GM23248 (cell line): ENCODE measurements around the gene HES4. TPM values are rescaled to one million over a fixed set of nuclear protein-coding genes. Genes with fewer than 3 reads are reported as not detected.
"Not testable (repeated sequence)": the region's sequence is repeated elsewhere in the genome, so short reads cannot be mapped to it uniquely, and the experiment has no call there.

Source experiments
- DNase-seq: peaks from one replicate; pipeline ENCODE4 v3.0.0-alpha.2; 2015
- H2AFZ ChIP-seq: fragments of 200-600 bp; sonication (generic); 2 replicates; pipeline ENCODE4 v1.6.1; 2016; ENCODE audit warnings: antibody characterized with exemption
- H3F3A ChIP-seq: fragments of 200-600 bp; sonication (generic); 2 replicates; pipeline ENCODE4 v1.6.1; 2016; ENCODE audit warnings: mild to moderate bottlenecking, antibody characterized with exemption, mixed run types; ENCODE audit not compliant: insufficient read depth
- H3K27ac ChIP-seq: fragments of 200-600 bp; sonication (generic); 2 replicates; pipeline ENCODE4 v1.5.1; 2016; ENCODE audit warnings: mild to moderate bottlenecking
- H3K27me3 ChIP-seq: fragments of 200-600 bp; sonication (generic); replicated peaks from 2 replicates; pipeline ENCODE4 v1.6.1; 2016; ENCODE audit warnings: mild to moderate bottlenecking; ENCODE audit not compliant: insufficient read depth
- H3K36me3 ChIP-seq: fragments of 200-600 bp; sonication (generic); 2 replicates; pipeline ENCODE4 v1.6.1; 2016; ENCODE audit warnings: low read depth, mild to moderate bottlenecking
- H3K4me1 ChIP-seq: fragments of 200-600 bp; sonication (generic); 2 replicates; pipeline ENCODE4 v1.6.1; 2016; ENCODE audit warnings: mild to moderate bottlenecking; ENCODE audit not compliant: insufficient read depth
- H3K4me2 ChIP-seq: fragments of 200-600 bp; sonication (generic); one replicate; pipeline ENCODE4 v1.6.1; 2016; ENCODE audit warnings: mild to moderate bottlenecking; ENCODE audit not compliant: unreplicated experiment
- H3K4me3 ChIP-seq: fragments of 200-600 bp; sonication (generic); 2 replicates; pipeline ENCODE4 v1.5.1; 2016; ENCODE audit warnings: mild to moderate bottlenecking
- H3K79me2 ChIP-seq: fragments of 200-600 bp; sonication (generic); 2 replicates; pipeline ENCODE4 v1.6.1; 2016; ENCODE audit warnings: mild to moderate bottlenecking; ENCODE audit not compliant: insufficient read depth
- H3K9ac ChIP-seq: fragments of 200-600 bp; sonication (generic); 2 replicates; pipeline ENCODE4 v1.6.1; 2016; ENCODE audit warnings: mild to moderate bottlenecking
- H3K9me2 ChIP-seq: fragments of 200-600 bp; sonication (generic); 2 replicates; pipeline ENCODE4 v1.6.1; 2016; ENCODE audit warnings: mixed run types, mild to moderate bottlenecking, moderate library complexity; ENCODE audit not compliant: insufficient read depth
- H3K9me3 ChIP-seq: fragments of 200-600 bp; sonication (generic); one replicate; pipeline ENCODE4 v1.6.1; 2017; ENCODE audit warnings: low read depth
- H4K20me1 ChIP-seq: fragments of 200-600 bp; sonication (generic); 2 replicates; pipeline ENCODE4 v1.6.0; 2016; ENCODE audit not compliant: insufficient read depth
- EZH2 ChIP-seq: fragments of 200-600 bp; sonication (generic); IDR thresholded peaks from 2 replicates; pipeline ENCODE4 v1.6.1; 2018; ENCODE audit warnings: antibody characterized with exemption, mild to moderate bottlenecking; ENCODE audit not compliant: insufficient read depth, poor library complexity, severe bottlenecking
- EZH2phosphoT487 ChIP-seq: fragments of 200-600 bp; sonication (generic); IDR thresholded peaks from 2 replicates; pipeline ENCODE4 v1.6.1; 2018; ENCODE audit warnings: antibody characterized with exemption, moderate library complexity, mild to moderate bottlenecking, low read depth; ENCODE audit not compliant: insufficient read depth
- WGBS, 2 experiments: methylation state at CpG; one replicate each; pipeline ENCODE4 v1.1.6; 2015 to 2017; ENCODE audit warnings: low lambda C conversion rate in 2 of 2, low coverage in 1 of 2; ENCODE audit errors: missing lambda C conversion rate in 2 of 2; 5-methylcytosine and 5-hydroxymethylcytosine counted together
- in situ Hi-C: fragments of 300-500 bp; cut with MboI; formaldehyde crosslinking; loops from 2 replicates; pipeline ENCODE4 v1.15.0; 2020
- polyA plus RNA-seq: library from polyadenylated mRNA; unstranded; fragments of >200 nt; fragmentation: Nextera tagmentation; extraction: Ambion mirVana; gene quantifications from 2 replicates; pipeline ENCODE4 v1.2.1, GENCODE V29; 2016
- total RNA-seq: library from RNA; depleted of rRNA; stranded (reverse); fragments of >200 nt; shearing (Covaris generic); gene quantifications from 2 replicates; pipeline ENCODE4 v1.2.3, GENCODE V29; 2014

Gene HES4
- total and polyA plus RNA-seq, 2 experiments from 2014 or later: 3.1 to 4.1 TPM

GRCh38 chr1:1031659-1032235, 31.9 kb upstream of the HES4 start:
- Histone ChIP-seq H3K9ac (no peak overlapping the region), H3F3A (no peaks in the 10 kb centered on the region), H2AFZ (no peak overlapping the region), H3K4me3 (no peak overlapping the region), H4K20me1 (no peaks in the 10 kb centered on the region), H3K9me2 (no peaks in the 10 kb centered on the region), H3K9me3 (no peaks in the 10 kb centered on the region), H3K4me2 (no peak overlapping the region), H3K27me3 (peaks cover 8% of the 10 kb centered on the region), H3K27ac (no peak overlapping the region), H3K79me2 (no peaks in the 10 kb centered on the region), H3K4me1 (no peaks in the 10 kb centered on the region), H3K36me3 (no peaks in the 10 kb centered on the region)
- TF ChIP-seq EZH2: no peak
- TF ChIP-seq EZH2phosphoT487: no peak
- DNase-seq: no peak
- 75 to 78% methylated on average over 11 of the region's 11 CpGs for WGBS, 2 experiments
- in situ Hi-C loops: no loop called here

DNA sequence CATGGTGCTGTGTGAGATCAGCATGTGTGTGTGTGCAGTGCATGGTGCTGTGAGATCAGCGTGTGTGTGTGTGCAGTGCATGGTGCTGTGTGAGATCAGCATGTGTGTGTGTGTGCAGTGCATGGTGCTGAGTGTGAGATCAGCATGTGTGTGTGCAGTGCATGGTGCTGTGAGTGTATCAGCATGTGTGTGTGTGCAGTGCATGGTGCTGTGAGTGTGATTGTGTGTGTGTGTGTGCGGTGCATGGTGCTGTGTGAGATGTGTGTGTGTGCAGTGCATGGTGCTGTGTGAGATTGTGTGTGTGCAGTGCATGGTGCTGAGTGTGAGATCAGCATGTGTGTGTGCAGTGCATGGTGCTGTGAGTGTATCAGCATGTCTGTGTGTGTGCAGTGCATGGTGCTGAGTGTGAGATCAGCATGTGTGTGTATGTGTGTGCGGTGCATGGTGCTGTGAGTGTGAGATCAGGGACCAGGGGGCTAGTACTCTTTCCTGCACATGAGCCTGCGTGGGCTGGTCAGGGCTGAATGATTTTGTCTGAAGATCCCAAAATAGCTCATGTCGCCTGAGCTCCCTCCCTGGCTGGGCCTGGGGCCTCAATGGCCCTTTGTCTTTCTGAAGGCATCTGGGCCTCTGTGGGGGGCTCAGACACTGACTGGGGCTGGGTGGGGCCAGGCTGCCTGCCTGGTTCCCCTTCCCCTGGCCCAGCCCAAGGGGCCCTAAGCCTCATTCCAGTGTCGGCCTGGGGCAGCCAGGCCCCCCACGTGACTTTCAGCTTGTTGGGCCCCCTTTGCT, 31.2 kb upstream of the HES4 start:
- WGBS, 2 experiments: 72 to 88% methylated on average over 4 to 7 of the region's 7 CpGs
- H3K79me2 ChIP-seq, H3K9me3 ChIP-seq, H3K4me1 ChIP-seq, H3K4me3 ChIP-seq, H3K4me2 ChIP-seq, H3F3A ChIP-seq, H4K20me1 ChIP-seq, H3K9ac ChIP-seq, H3K36me3 ChIP-seq, in situ Hi-C loops, H2AFZ ChIP-seq, H3K27ac ChIP-seq, H3K27me3 ChIP-seq, DNase-seq, H3K9me2 ChIP-seq: not testable (repeated sequence)

- Histone ChIP-seq H3K27ac (no peak overlapping the region), H3K4me2 (no peak overlapping the region), H2AFZ (no peak overlapping the region), H3K4me1 (0 out of 2 replicates have a peak, but pooled peaks cover 3% of the 10 kb centered on the region), H3K9me3 (no peaks in the 10 kb centered on the region), H3K36me3 (no peaks in the 10 kb centered on the region), H3K79me2 (no peaks in the 10 kb centered on the region), H3F3A (no peaks in the 10 kb centered on the region), H3K9ac (no peak overlapping the region), H4K20me1 (no peaks in the 10 kb centered on the region), H3K9me2 (no peaks in the 10 kb centered on the region), H3K4me3 (no peak overlapping the region), H3K27me3 (no peaks in the 10 kb centered on the region)
- in situ Hi-C loops: no loop called here
- no peak for DNase-seq
- 37 to 46% methylated on average over 14 to 17 of the region's 17 CpGs for WGBS, 2 experiments
- TF ChIP-seq EZH2 (no peak), EZH2phosphoT487 (no peak)
Observed at GRCh38 chr1:1027791-1028190, 27.9 kb upstream of the HES4 start.

- TF ChIP-seq EZH2 (no peak), EZH2phosphoT487 (no peak)
- DNase-seq: no peak
- in situ Hi-C loops: no loop called here
- no peaks in the 10 kb centered on the region for H3K27me3 ChIP-seq
- 0 out of 2 replicates have a peak, but pooled peaks cover 3% of the 10 kb centered on the region for H3K4me1 ChIP-seq
- no peak overlapping the region for H3K4me3 ChIP-seq
- no peaks in the 10 kb centered on the region for H3F3A ChIP-seq
- no peak overlapping the region for H3K9ac ChIP-seq
- H2AFZ ChIP-seq: no peak overlapping the region
- H3K27ac ChIP-seq: no peak overlapping the region
- H4K20me1 ChIP-seq: no peaks in the 10 kb centered on the region
- no peak overlapping the region for H3K4me2 ChIP-seq
- no peaks in the 10 kb centered on the region for H3K36me3 ChIP-seq
- H3K9me3 ChIP-seq: no peaks in the 10 kb centered on the region
- 59 to 64% methylated on average over 18 to 21 of the region's 21 CpGs for WGBS, 2 experiments
- H3K79me2 ChIP-seq: no peaks in the 10 kb centered on the region
- no peaks in the 10 kb centered on the region for H3K9me2 ChIP-seq
Observed at GRCh38 chr1:1026599-1027413, 26.9 kb upstream of the HES4 start.
